Stromal cell of bone marrow (primary cell): ENCODE measurements around the gene FAM117B.
"Not testable (repeated sequence)": the region's sequence is repeated elsewhere in the genome, so short reads cannot be mapped to it uniquely, and the experiment has no call there.

Experiments
- DNase-seq: peaks from one replicate; pipeline ENCODE4 v3.0.0-alpha.2; 2012; ENCODE audit warnings: low read depth

The FAM117B gene

GRCh38 chr2:202638721-202639120 lies 4.0 kb downstream of the FAM117B start:
- DNase-seq: no peak

- DNase-seq: no peak
Measured at GRCh38 chr2:202639231-202639630, 4.5 kb downstream of the FAM117B start.

GRCh38 chr2:202642567-202642966 lies 7.8 kb downstream of the FAM117B start:
- no peak for DNase-seq

GRCh38 chr2:202643012-202643858 lies 8.5 kb downstream of the FAM117B start:
- no peak for DNase-seq

GRCh38 chr2:202652119-202652518 lies 17.4 kb downstream of the FAM117B start:
- no peak for DNase-seq

- DNase-seq: no peak
Measured at GRCh38 chr2:202653890-202654289, 19.1 kb downstream of the FAM117B start.

- no peak for DNase-seq
Measured at GRCh38 chr2:202657876-202658275, 23.1 kb downstream of the FAM117B start.

GRCh38 chr2:202660796-202661195 lies 26.0 kb downstream of the FAM117B start:
- no peak for DNase-seq

- no peak for DNase-seq
Measured at GRCh38 chr2:202669841-202670240, 35.1 kb downstream of the FAM117B start.

GRCh38 chr2:202671317-202672035 lies 36.7 kb downstream of the FAM117B start:
- no peak for DNase-seq

GRCh38 chr2:202675097-202675496 lies 40.3 kb downstream of the FAM117B start:
- DNase-seq: not testable (repeated sequence)

- no peak for DNase-seq
Measured at GRCh38 chr2:202679980-202680379, 45.2 kb downstream of the FAM117B start.

GRCh38 chr2:202680512-202680911 lies 45.7 kb downstream of the FAM117B start:
- no peak for DNase-seq

- no peak for DNase-seq
Measured at GRCh38 chr2:202681688-202682205, 47.0 kb downstream of the FAM117B start.

- no peak for DNase-seq
Measured at GRCh38 chr2:202682274-202682673, 47.5 kb downstream of the FAM117B start.

- no peak for DNase-seq
Measured at GRCh38 chr2:202687276-202687675, 52.5 kb downstream of the FAM117B start.

- DNase-seq: no peak
Measured at GRCh38 chr2:202689459-202689858, 54.7 kb downstream of the FAM117B start.

GRCh38 chr2:202689898-202690297 lies 55.1 kb downstream of the FAM117B start:
- DNase-seq: no peak

GRCh38 chr2:202690321-202690900 lies 55.6 kb downstream of the FAM117B start:
- DNase-seq: no peak

- no peak for DNase-seq
Measured at GRCh38 chr2:202693503-202693902, 58.7 kb downstream of the FAM117B start.

- no peak for DNase-seq
Measured at GRCh38 chr2:202695166-202695565, 60.4 kb downstream of the FAM117B start.

GRCh38 chr2:202700075-202700901 lies 65.5 kb downstream of the FAM117B start:
- no peak for DNase-seq
